Activated naive CD4-positive, alpha-beta T cell treated with anti-CD3 and anti-CD28 coated beads, Interleukin-2, amount 50 U/mL, for 16 hours (primary cell): ENCODE data around the gene CNOT8.
"Not testable (repeated sequence)": the region's sequence is repeated elsewhere in the genome, so short reads cannot be mapped to it uniquely, and the experiment has no call there.

ENCODE experiments used
- DNase-seq: peaks from one replicate; pipeline ENCODE4 v3.0.0-alpha.2; 2020

CNOT8 gene

DNA sequence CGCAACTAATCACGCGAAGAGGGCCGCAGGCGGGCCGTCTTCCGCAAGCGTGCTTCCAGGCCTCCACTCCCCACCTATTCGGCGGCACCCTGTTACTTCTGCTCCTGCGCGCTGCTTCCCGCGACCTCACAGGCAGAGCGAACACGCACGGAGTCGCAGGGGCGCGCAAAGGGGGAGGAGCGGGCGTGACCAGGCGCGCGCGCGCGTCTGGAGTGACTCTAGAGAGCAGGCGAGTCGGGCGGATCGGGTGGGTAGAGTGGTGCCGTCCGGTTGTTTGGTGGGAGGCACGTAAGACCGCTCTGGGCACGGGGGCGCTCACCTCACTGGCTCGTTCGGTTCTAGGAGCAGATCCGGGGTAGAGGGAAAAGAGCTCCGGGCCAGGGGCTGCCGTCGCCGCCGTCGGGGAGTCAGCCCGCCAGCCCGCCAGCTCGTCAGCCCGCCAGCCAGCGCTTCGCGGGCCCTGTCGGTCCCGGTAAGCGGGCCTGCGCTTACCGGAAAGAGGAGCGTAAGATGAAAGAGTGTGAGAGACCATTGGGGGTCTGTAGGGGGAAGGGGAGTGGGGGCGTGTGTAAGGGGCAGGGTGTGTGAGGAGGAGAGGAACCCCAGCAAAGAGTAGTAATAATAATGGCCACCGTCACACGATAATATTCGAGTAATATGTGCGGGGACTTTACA is at the start of gene CNOT8:
Gene CNOT8, plus strand, starts transcription at position 331 of the 675 bp plus-strand sequence. CDS start 4,652 bp downstream, outside the sequence.
- DNase-seq: peak; percentile 98

DNA sequence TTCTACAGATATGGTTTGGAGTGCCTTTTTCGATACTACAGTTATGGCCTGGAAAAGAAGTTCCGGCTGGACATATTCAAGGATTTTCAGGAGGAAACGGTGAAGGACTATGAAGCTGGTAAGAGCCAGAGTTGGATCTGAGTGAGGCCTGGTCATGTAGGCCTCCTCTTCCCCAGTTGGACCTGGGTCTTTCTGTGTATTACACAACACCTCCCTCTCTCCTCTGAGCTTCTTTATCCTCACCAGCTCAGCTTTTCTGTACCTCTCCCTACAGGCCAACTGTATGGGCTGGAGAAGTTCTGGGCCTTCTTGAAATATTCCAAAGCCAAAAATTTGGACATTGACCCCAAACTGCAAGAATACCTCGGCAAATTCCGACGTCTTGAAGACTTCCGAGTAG is 47.2 kb upstream of the CNOT8 start:
- DNase-seq: no peak

DNA sequence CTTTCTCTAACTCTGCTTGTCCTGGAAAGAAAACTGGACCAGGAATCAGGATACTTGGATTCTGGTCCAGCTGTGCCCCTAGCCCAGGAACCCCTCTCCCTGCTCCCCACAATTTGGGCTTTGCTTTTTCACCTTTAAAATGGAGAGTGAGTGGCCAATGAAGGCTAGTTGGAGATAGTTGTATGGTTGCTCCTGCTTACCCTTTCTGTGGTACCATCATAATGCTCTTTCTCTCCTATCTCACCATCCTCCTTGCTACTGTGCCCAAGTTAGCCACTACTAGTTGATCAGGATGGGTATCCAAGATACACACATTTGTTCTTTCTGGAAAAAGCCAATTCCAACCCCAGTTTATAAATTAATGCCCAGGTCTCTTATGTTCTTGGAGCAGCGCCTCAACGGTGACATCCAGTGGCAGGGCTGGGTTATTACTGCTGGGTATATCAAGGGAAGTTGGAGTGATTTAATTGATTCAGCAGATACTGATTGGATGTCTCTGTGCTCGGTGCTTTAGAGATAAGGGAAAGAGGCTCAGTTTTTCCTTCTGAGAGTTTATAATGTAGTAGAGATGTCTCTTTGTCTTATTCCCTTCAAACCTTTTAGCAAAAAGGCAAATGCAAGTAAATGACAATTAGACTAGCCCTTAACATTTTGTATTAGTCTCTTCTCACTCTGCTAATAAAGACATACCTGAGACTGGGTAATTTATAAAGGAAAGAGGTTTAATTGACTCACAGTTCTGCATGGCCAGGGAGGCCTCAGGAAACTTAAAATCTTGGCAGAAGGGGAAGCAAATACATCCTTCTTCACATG is 46.6 kb upstream of the CNOT8 start:
- DNase-seq: peak; percentile 64

DNA sequence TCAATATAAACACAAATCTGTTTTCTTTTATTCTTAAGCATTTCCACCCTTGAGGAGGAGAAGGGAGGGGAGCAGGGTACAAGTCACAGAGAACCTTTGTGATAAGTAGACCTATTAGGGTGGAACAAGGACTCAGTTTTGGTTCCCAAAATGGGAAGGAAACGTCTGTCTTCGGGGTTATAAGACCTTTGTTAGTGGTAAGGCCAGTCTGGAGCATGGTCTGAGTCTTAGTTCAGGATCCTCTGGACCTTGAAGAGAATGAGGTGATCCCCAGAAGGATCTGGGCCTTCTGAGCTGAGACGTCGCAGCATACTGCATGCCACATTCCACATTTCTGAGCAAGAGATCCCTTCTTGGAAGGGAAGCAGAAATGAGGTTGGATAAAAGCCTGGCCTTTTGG is 45.3 kb upstream of the CNOT8 start:
- DNase-seq: no peak

DNA sequence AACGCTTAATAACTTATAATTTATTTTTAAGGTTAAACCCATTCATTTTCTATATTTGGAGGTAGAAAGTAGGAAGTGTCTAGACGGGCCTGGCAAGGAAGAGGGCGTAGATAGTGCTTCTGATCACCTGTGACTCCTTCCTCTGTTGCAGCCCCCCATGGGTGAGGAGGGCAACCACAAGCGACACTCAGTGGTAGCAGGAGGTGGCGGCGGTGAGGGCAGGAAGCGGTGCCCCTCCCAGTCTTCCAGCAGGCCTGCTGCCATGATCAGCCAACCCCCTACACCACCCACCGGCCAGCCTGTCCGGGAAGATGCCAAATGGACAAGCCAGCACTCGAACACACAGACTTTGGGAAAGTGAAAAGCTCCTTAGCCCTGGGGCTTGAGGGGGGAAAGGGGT is 44.7 kb upstream of the CNOT8 start:
- no peak for DNase-seq

- DNase-seq: no peak
These were observed 43.4 kb upstream of the CNOT8 start for GRCh38 chr5:154815025-154815424.

GRCh38 chr5:154815684-154816247 is 42.7 kb upstream of the CNOT8 start:
- DNase-seq: no peak

DNA sequence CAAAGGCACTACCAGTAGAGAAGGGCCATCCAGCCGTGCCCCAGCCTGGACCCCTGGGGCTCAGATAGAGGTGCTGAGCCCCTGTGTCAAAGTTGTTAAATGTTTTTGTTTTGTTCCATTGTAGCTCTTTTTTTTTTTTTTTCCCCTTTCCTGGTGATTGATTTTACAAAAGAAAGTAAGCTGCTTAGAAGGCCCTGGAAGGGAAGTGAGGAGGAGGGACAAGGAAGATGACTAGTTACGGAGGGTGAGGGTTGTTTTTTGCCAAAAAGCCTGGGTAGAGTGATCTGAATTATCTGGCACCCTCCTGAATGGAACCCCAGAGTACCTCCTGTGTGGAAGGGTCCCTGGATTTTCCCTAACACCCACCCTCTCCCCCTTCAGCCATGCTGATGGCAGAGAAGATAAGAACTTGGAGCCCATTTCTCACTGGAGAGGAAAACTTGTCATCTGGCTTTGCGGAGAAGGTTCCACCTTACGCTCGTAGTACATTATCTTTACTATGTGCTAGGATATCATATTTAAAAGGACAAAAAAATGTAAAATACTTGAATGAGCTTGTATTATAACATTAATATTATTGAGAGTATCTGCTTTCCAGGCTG is 41.4 kb upstream of the CNOT8 start:
- no peak for DNase-seq

DNA sequence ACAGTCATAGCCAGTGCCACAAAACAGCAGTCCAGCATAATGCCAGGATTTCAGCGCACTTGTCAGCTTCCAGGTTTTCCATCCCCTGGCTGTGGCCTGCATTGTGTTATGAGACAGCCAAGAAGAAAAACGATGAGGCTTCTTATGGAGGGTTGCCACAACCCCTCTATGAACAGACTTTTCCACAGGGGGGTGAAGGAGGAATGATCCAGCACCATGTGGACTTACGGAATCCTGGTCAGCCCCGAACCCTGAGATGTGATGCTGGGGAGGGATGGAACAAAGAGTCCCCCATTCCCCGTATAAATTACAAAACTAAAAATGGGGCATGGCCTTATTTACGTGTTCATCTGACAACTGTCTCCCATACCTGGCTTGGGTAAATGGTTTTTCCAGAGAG is 40.6 kb upstream of the CNOT8 start:
- no peak for DNase-seq

- no peak for DNase-seq
These were observed 39.8 kb upstream of the CNOT8 start for GRCh38 chr5:154818471-154819116.

DNA sequence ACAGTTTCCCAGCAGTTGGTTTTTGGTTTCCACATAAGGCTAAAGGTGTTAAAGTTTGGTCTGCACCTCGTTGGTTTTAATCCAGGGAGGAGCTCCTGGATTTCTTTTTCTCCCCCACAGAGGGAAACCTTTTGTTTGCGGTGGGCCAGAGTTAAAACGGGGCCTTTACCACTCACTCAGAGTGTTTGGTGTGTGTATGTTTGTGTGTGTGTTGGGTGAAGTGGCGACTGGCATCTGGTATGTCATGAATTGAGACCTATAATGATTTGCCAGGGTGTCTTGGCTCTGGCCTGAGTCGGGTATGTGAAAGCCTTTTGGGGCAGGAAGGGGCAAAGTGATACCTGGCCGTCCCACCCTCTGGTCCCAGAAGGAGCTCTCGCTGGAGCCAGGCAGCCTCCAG is 38.9 kb upstream of the CNOT8 start:
- no peak for DNase-seq

DNA sequence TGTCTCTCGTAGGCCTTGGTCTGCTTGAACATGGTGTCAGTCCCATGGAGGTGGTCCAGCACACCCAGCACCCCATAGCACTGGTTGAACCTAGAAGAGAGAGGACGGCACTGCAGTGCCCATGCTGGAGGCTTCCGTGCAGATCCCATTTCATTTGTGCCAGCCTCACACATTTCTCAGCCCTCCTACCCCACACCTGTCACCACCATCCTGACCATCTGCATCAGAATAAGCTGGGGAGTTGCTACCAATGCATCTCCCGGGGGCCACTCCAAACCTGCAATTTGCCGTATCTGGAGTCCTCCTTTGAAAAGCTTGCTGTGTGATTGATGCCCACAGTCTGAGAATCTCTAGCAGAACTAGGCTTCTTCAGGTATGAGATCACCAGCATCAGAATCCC is 38.0 kb upstream of the CNOT8 start:
- DNase-seq: no peak

DNA sequence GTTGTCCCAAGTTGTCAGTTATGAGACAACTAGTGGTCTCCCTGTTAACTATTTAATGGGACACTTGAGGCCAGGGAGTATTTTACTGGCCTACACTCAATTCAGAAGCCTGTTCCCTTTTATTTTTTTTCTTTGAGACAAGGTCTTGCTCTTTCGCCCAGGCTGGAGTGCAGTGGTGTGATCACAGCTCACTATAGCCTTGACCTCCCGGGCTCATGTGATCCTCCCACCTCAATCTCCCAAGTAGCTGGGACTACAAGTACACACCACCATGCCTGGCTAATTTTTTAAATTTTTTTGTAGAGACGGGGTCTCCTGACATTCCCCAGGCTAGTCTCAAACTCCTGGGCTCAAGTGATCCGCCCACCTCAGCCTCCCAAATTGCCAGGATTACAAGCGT is 35.5 kb upstream of the CNOT8 start:
- not testable (repeated sequence) for DNase-seq

GRCh38 chr5:154823605-154824004 is 34.8 kb upstream of the CNOT8 start:
- DNase-seq: no peak

- DNase-seq: no peak
These were observed 34.4 kb upstream of the CNOT8 start for GRCh38 chr5:154824070-154824469.

- no peak for DNase-seq
These were observed 29.2 kb upstream of the CNOT8 start for GRCh38 chr5:154829181-154829588.

GRCh38 chr5:154829589-154830218 is 28.7 kb upstream of the CNOT8 start:
- no peak for DNase-seq

DNA sequence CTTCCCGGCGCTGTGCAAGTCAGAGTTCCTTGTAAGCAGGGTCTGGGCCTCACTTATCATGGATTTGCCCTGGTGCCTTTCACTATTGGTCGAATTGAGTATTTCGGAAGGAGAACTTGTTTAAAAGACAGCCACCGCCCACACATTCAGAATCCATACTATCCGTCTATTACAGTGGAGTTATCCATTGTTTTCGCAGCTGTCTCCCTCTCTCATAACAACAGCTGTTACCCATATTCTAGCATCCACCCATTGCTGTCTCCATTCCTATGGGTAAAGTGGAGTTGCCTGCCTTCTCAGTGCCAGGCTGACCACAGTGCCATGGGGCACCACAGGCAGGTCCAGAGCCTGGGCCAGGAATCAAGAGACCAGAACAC is 28.2 kb upstream of the CNOT8 start:
- DNase-seq: no peak

GRCh38 chr5:154830596-154830995 is 27.8 kb upstream of the CNOT8 start:
- no peak for DNase-seq

- no peak for DNase-seq
These were observed 27.0 kb upstream of the CNOT8 start for GRCh38 chr5:154831451-154831850.

GRCh38 chr5:154832804-154833203 is 25.6 kb upstream of the CNOT8 start:
- DNase-seq: not testable (repeated sequence)

DNA sequence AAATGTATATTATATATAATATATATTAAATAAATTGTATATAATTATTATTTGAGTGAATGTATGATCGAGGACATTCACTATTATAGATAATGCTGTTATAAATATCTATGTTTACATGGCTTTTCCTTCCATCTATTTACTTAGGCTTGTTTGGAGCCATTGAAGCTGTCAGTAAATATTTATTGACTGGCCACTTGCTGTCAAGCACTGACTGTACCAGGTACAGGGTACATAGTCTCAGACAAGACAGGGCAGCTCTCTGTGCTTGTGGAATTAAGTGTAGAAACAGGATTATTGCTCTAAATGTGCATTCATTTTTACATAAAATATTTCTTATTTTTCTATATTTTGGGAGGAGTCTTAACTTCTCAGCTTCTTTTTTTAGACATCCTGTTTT is 24.4 kb upstream of the CNOT8 start:
- DNase-seq: no peak

GRCh38 chr5:154835701-154836052 is 22.8 kb upstream of the CNOT8 start:
- not testable (repeated sequence) for DNase-seq
